Stimulated activated naive CD4-positive, alpha-beta T cell treated with Interleukin-2 at 50 U/mL for 16 hours (primary cell): ENCODE results near the gene ACAD8.

ENCODE experiments used
- DNase-seq: peaks from one replicate; lab custom pipeline; 2025; lab: John Stamatoyannopoulos, UW

ACAD8 gene

DNA sequence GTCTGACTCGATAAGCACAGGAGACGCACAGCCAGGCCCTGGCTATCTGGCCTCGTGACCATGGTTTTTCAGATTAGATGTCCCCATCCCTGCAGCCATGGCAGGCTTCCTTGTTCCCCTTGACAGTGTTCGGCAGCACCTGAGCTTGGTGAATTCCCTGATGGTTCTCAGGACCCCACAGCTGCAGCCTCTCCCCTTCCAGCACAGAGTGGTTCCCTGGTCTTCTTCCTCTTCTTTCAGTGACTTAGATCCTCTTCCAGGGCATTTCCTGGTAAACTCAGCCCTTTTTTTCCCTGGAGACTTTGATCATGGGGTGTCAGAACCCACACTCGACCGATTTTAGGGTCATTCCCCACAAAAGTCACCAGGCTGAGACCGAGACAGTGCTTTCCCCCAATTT, 37.3 kb downstream of the ACAD8 start:
- DNase-seq: no peak

DNA sequence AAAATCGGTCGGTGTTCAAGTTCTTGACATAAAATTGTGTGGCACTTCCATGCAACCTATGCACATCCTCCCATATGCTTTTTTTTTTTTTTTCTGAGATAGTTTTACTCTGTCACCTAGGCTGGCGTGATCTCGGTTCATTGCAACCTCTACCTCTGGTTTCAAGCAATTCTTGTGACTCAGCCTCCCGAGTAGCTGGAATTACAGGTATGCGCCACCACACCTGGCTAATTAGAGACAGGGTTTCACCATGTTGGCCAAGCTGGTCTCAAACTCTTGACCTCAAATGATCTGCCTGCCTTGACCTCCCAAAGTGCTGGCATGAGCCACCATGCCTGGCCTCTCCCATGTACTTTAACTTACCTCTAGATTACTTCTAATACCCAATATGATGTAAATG, 37.8 kb downstream of the ACAD8 start:
- no peak for DNase-seq

DNA sequence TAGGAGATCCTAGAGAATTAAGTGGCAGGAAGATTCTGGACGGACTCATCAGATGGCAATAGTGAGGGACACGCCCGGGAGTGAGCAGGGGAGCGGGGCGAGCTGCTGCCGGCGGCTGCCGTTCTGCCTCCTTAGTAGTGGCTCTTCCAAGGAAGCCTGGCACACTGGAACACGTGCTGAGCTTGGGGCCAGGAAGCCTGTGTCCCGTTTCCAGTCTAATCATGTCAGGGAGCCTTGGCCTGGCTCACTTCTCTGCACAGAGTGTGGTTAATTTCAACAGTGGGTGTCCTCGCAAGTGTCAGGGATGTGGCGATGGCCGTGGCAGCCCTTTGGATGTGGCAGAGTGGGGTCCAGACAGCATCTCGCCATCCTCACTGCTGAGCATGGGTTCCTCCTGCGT, 39.3 kb downstream of the ACAD8 start:
- DNase-seq: no peak

DNA sequence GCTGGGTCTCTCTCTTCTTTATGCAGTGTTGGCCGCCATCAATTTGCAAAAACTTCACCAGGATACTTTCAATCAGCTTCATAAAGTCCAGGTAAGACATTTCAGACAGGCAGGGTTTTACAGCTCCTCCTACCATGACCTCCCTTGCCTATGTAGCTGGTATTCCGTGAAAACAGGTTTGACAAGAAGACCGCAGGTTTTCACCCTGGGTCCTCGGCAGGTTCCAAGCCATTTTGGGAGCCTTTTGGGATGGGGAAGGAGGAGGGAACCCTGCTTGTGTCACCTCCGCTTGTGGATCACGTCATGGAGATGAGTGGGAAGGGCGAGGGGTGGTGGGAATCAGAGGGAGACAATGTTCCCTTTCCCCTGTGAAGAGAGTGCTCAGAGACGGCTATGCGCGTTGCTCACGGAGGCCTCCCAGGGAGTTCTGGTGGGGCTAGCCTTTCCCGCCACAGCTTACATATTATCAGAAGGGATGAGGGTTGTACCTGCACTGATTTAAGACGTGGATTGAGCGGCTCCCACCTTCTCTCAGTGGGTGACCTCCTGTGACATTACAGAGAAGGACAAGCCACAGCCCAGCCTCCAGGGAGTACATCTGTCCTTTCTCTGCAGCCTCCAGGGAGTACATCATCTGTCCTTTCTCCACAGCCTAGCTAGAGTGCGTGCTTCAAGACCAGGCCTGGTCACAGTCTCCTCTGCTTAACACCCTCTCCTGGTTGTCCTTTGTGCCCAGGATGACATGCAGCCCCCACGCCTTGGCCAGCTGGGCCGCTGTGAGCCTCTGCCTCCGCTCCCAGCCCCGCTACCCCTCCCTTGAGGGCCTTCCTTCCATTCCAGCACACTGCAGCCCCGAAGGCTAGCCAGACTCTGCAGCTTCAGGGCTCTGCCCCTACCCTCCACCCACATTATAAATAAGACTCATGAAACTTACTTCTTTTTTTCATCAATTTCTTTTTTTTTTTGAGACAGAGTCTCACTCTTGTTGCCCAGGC, 40.0 kb downstream of the ACAD8 start:
- no peak for DNase-seq

DNA sequence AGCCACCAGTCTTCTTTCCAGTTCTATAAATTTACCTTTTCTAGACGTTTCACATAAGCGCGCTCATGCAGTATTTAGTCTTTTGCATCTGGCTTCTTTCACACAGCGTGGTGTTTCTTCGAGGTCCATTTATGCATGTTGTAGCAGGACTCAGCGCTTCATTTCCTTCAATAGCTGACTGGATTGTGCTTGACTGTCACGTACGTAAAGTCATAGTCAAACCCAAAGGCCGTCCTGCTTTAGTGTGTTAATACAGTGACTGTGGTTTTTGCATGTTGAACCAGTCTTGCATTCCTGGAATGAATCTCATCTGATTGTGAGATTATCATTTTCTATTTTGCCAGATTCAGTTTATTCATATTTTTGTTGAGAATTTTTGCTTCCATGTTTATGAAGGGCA, 41.3 kb downstream of the ACAD8 start:
- no peak for DNase-seq

DNA sequence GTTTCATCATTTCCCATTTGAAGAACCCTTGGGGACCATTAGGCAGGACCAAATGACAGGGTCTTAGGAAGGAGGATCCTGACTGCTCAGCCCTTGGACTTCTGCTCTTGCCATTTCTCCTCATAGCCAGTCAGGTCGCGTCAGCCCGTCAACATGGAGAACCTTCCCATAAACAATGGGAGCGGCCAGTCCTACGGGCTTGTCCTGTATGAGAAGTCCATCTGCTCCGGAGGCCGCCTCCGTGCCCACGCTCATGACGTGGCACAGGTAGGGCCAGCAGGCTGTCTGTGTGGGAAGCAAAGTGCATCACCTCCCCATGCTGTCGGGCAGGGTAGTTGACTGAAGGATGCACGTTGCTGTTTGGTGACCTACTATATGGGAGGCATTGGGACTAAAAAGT, 58.9 kb downstream of the ACAD8 start:
- no peak for DNase-seq

DNA sequence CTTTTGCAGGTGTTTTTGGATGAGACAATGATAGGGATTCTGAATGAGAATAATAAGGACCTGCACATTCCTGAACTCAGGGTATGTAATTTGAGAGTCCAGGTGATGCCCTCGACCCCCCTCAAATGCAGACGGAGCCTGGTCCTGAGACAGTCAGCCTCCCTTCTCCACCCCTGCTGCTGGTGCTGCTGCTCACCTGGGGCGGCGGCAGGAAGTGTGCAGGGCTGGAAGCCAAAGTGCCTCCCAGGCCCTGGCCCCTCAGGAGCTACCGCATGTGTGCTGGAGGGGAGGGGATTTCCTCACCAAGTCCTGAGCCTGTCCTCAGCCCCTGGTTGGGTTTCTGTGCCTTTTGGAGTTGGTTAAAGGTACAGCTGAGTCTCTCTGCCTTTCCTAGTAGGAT, 59.4 kb downstream of the ACAD8 start:
- DNase-seq: no peak

DNA sequence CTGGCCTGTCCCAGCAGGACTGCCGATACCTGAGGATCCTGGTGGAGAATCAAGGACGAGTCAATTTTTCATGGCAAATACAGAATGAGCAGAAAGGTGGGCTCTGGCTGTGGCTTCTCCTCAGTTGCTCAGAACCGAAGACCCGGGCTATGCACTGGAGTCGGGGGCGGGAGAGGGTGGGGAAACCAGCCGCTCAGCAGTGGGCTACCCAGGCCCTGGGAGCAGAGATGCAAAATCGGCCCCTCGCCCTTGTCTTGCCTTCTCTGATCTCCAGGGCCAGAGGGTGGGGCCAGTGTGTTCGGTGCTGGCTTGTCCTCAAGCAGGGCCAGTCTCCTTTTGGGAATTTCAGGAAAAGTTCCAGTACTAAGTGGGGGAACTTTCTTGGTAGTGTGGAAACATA, 60.0 kb downstream of the ACAD8 start:
- no peak for DNase-seq

DNA sequence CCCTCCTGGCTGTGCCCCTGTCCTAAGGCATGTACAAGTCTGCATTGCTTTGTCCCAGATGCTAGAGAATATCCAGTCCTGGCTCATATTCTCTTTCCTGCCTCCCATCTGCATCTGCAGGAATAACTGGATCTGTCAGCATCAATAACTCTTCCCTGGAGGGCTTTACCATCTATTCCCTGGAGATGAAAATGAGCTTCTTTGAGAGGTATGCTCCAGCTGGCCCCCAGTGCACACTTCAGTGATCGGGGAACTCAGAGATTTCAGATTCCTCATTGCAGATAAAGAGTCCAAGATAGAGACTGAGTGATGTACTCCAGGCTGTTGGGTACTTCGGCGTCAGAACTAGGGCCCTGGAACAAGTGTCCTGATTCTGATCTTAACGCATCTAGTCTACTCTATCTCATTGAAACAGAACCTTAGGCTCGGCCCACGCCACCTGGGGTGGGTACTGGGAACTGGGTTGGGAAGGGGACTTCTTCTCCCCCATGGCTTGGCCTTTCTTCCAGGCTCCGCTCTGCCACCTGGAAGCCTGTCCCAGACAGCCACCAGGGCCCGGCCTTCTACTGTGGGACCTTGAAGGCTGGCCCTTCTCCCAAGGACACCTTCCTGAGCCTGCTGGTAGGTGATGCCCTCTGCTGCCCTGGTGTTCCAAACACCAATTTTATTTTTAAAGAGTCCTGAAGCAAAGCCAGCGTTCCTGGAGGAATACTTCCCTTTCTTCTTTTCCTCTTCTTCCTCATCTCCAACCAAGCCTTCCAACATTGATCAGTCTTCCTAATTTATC, 60.6 kb downstream of the ACAD8 start:
- DNase-seq: no peak
